SU-DHL-6 (cell line): Measurements from ENCODE around the gene FGF16.

ENCODE experiments used
- H2AFZ ChIP-seq: fragments of 200-600 bp; sonication (generic); 2 replicates; pipeline ENCODE4 v1.6.1; 2014; ENCODE audit warnings: low read depth, mild to moderate bottlenecking, moderate library complexity, mixed read lengths, antibody characterized with exemption, low read length; ENCODE audit not compliant: severe bottlenecking
- H3F3A ChIP-seq: fragments of 200-600 bp; shearing (Covaris generic); 2 replicates; pipeline ENCODE4 v1.6.0; 2016; ENCODE audit warnings: antibody characterized with exemption, mild to moderate bottlenecking; ENCODE audit not compliant: insufficient read depth
- H3K27ac ChIP-seq: fragments of 200-600 bp; sonication (generic); 2 replicates; pipeline ENCODE4 v1.5.1; 2016; ENCODE audit warnings: low read depth, mild to moderate bottlenecking, low read length, moderate library complexity, mixed read lengths
- H3K27me3 ChIP-seq: fragments of 200-600 bp; sonication (generic), shearing (Covaris generic); 2 replicates; pipeline ENCODE4 v1.6.0; 2014; ENCODE audit warnings: mild to moderate bottlenecking, low read length
- H3K36me3 ChIP-seq: fragments of 200-600 bp; sonication (generic); 2 replicates; pipeline ENCODE4 v1.6.1; 2014; ENCODE audit warnings: mild to moderate bottlenecking, low read length, mixed read lengths
- H3K4me2 ChIP-seq: fragments of 300-600, 200-600 bp; shearing (Covaris generic), sonication (generic); 2 replicates; pipeline ENCODE4 v1.6.0; 2014; ENCODE audit warnings: low read length, low read depth, mild to moderate bottlenecking; ENCODE audit not compliant: poor library complexity, severe bottlenecking
- H3K4me3 ChIP-seq: fragments of 200-600 bp; sonication (generic); 2 replicates; pipeline ENCODE4 v1.5.1; 2014; ENCODE audit warnings: antibody characterized with exemption, low read length, mild to moderate bottlenecking, mixed read lengths; ENCODE audit not compliant: insufficient read depth, poor library complexity, severe bottlenecking
- H3K79me2 ChIP-seq: fragments of 200-600 bp; sonication (generic); 2 replicates; pipeline ENCODE4 v1.6.1; 2014; ENCODE audit warnings: mild to moderate bottlenecking, low read length, moderate library complexity; ENCODE audit not compliant: insufficient read depth
- H3K9ac ChIP-seq: fragments of 200-600 bp; sonication (generic); 2 replicates; pipeline ENCODE4 v1.7.0; 2014; ENCODE audit warnings: mild to moderate bottlenecking, low read length
- H3K9me2 ChIP-seq: fragments of 200-600 bp; sonication (generic); replicated peaks from 2 replicates; pipeline ENCODE4 v1.6.1; 2014; ENCODE audit warnings: low read length; ENCODE audit not compliant: insufficient read depth
- H3K9me3 ChIP-seq: fragments of 200-600 bp; sonication (generic); 2 replicates; pipeline ENCODE4 v1.6.1; 2014; ENCODE audit warnings: low read length, mixed read lengths; ENCODE audit not compliant: insufficient read depth
- H4K20me1 ChIP-seq: fragments of 200-600 bp; sonication (generic); 2 replicates; pipeline ENCODE4 v1.6.1; 2014; ENCODE audit warnings: low read depth, mild to moderate bottlenecking, antibody characterized with exemption, low read length, moderate library complexity, mixed read lengths
- CTCF ChIP-seq: fragments of 200-600 bp; sonication (generic); IDR thresholded peaks from one replicate; pipeline ENCODE4 v1.5.1; 2017; ENCODE audit warnings: antibody characterized with exemption, mild to moderate bottlenecking, low read length, moderate library complexity; ENCODE audit not compliant: insufficient read depth, poor library complexity, severe bottlenecking
- EZH2phosphoT487 ChIP-seq: fragments of 200-600 bp; sonication (generic), shearing (Covaris generic); conservative IDR thresholded peaks from 2 replicates; pipeline ENCODE4 v1.6.1; 2018; ENCODE audit warnings: mild to moderate bottlenecking, antibody characterized with exemption, low read length, moderate library complexity, mixed read lengths

The FGF16 gene

GRCh38 chrX:77453190-77453589, 6.0 kb downstream of the FGF16 start:
- Histone ChIP-seq H3K4me2 (no peak overlapping the region), H3K4me3 (no peak overlapping the region), H3K36me3 (no peaks in the 10 kb centered on the region), H3K27me3 (no peaks in the 10 kb centered on the region), H3K9me3 (no peaks in the 10 kb centered on the region), H4K20me1 (no peaks in the 10 kb centered on the region), H2AFZ (no peak overlapping the region), H3K79me2 (no peaks in the 10 kb centered on the region), H3K9me2 (no peaks in the 10 kb centered on the region), H3K9ac (no peak overlapping the region), H3K27ac (no peak overlapping the region), H3F3A (no peaks in the 10 kb centered on the region)
- TF ChIP-seq EZH2phosphoT487 (no peak), CTCF (no peak)

GRCh38 chrX:77455437-77455836, 8.2 kb downstream of the FGF16 start:
- H4K20me1 ChIP-seq = no peaks in the 10 kb centered on the region
- no peaks in the 10 kb centered on the region for H3K9me2 ChIP-seq
- H3K4me2 ChIP-seq = no peak overlapping the region
- H3K27ac ChIP-seq = no peak overlapping the region
- H2AFZ ChIP-seq = no peak overlapping the region
- H3F3A ChIP-seq = no peaks in the 10 kb centered on the region
- H3K9ac ChIP-seq = no peak overlapping the region
- H3K4me3 ChIP-seq = no peak overlapping the region
- H3K9me3 ChIP-seq = no peaks in the 10 kb centered on the region
- TF ChIP-seq EZH2phosphoT487 (no peak), CTCF (no peak)
- no peaks in the 10 kb centered on the region for H3K36me3 ChIP-seq
- H3K27me3 ChIP-seq = no peaks in the 10 kb centered on the region
- no peaks in the 10 kb centered on the region for H3K79me2 ChIP-seq

GRCh38 chrX:77484045-77484444, 36.9 kb downstream of the FGF16 start:
- Histone ChIP-seq H3K27me3 (no peaks in the 10 kb centered on the region), H3K9ac (no peak overlapping the region), H3K9me3 (no peaks in the 10 kb centered on the region), H3K9me2 (no peaks in the 10 kb centered on the region), H3K27ac (no peak overlapping the region), H3K36me3 (no peaks in the 10 kb centered on the region), H4K20me1 (no peaks in the 10 kb centered on the region), H3K4me3 (no peak overlapping the region), H2AFZ (no peak overlapping the region), H3K79me2 (no peaks in the 10 kb centered on the region), H3K4me2 (no peak overlapping the region), H3F3A (no peaks in the 10 kb centered on the region)
- TF ChIP-seq EZH2phosphoT487 (no peak), CTCF (no peak)
